ENCODE data around the gene SP110. TPM values are rescaled to one million over a fixed set of nuclear protein-coding genes. Genes with fewer than 3 reads are reported as not detected.

The SP110 gene
- total and polyA plus RNA-seq, 3 experiments from 2014 or later = 55.2 to 106 (median 57.9) TPM

GRCh38 chr2:230179907-230180306 is 39.9 kb downstream of the SP110 start:
- H3K4me3 Mint-ChIP-seq = no peak overlapping the region
- Histone ChIP-seq H3K27ac (ENCODE audit: low read depth, low read length) (no peak overlapping the region), H3K9me3 (ENCODE audit: low read length) (no peaks in the 10 kb centered on the region), H3K36me3 (ENCODE audit: insufficient read depth, low read length) (peaks cover 50% of the 10 kb centered on the region), H3K4me1 (ENCODE audit: insufficient read depth, low read length) (no peaks in the 10 kb centered on the region), H3K4me3 (ENCODE audit: low read length) (no peak overlapping the region), H3K27me3 (ENCODE audit: insufficient read depth, low read length, poor library complexity, severe bottlenecking) (no peaks in the 10 kb centered on the region)
- no peaks in the 10 kb centered on the region for H3K9me3 Mint-ChIP-seq
- no peak for DNase-seq
- H3K4me1 Mint-ChIP-seq = peaks cover 0 to 2% (median 0%) of the 10 kb centered on the region in 3 donors
- H3K27me3 Mint-ChIP-seq = peaks cover 0 to 1% of the 10 kb centered on the region in 2 donors
- H3K27ac Mint-ChIP-seq = peak overlapping the region in 1 of 8 donors; percentile 61
- H3K36me3 Mint-ChIP-seq = peaks cover 31 to 99% (median 45%) of the 10 kb centered on the region in 3 donors
- ChIA-PET CTCF (no interaction called here), POLR2A (no interaction called here)

- H3K36me3 ChIP-seq (ENCODE audit: insufficient read depth, low read length) = peaks cover 50% of the 10 kb centered on the region
- CTCF ChIA-PET = interaction anchor here (1.2 to 1.4 kb wide), 2 partner anchors 19 to 112 kb away, joined by 3 read pairs; no protein-coding TSS in a partner anchor
- Mint-ChIP-seq H3K4me3 (no peak overlapping the region), H3K27me3 (no peaks in the 10 kb centered on the region), H3K4me1 (peaks cover 0 to 2% (median 0%) of the 10 kb centered on the region in 3 donors), H3K27ac (peak overlapping the region in 6 of 8 donors; percentile 6 to 92 (median 76)), H3K36me3 (peaks cover 28 to 99% (median 50%) of the 10 kb centered on the region in 3 donors), H3K9me3 (no peaks in the 10 kb centered on the region)
- H3K27ac ChIP-seq (ENCODE audit: low read depth, low read length) = no peak overlapping the region
- POLR2A ChIA-PET = no interaction called here
- H3K4me3 ChIP-seq (ENCODE audit: low read length) = no peak overlapping the region
- H3K27me3 ChIP-seq (ENCODE audit: insufficient read depth, low read length, poor library complexity, severe bottlenecking) = no peaks in the 10 kb centered on the region
- no peaks in the 10 kb centered on the region for H3K9me3 ChIP-seq (ENCODE audit: low read length)
- no peaks in the 10 kb centered on the region for H3K4me1 ChIP-seq (ENCODE audit: insufficient read depth, low read length)
- no peak for DNase-seq
These were observed 41.0 kb downstream of the SP110 start for GRCh38 chr2:230178546-230179485.

GRCh38 chr2:230176996-230177395 is 42.8 kb downstream of the SP110 start:
- no peak for DNase-seq
- Mint-ChIP-seq H3K9me3 (no peaks in the 10 kb centered on the region), H3K4me1 (peaks cover 0 to 2% (median 0%) of the 10 kb centered on the region in 3 donors), H3K36me3 (peaks cover 14 to 99% (median 42%) of the 10 kb centered on the region in 3 donors), H3K4me3 (no peak overlapping the region), H3K27ac (peak overlapping the region in 5 of 8 donors; percentile 3 to 37 (median 14)), H3K27me3 (no peaks in the 10 kb centered on the region)
- Histone ChIP-seq H3K27ac (ENCODE audit: low read depth, low read length) (no peak overlapping the region), H3K4me3 (ENCODE audit: low read length) (no peak overlapping the region), H3K4me1 (ENCODE audit: insufficient read depth, low read length) (no peaks in the 10 kb centered on the region), H3K36me3 (ENCODE audit: insufficient read depth, low read length) (peaks cover 47% of the 10 kb centered on the region), H3K27me3 (ENCODE audit: insufficient read depth, low read length, poor library complexity, severe bottlenecking) (no peaks in the 10 kb centered on the region), H3K9me3 (ENCODE audit: low read length) (no peaks in the 10 kb centered on the region)
- ChIA-PET CTCF (no interaction called here), POLR2A (no interaction called here)

GRCh38 chr2:230174466-230174865 is 45.3 kb downstream of the SP110 start:
- CTCF ChIA-PET = no interaction called here
- Mint-ChIP-seq H3K27ac (peak overlapping the region in 2 of 8 donors; percentile 60 to 65), H3K27me3 (no peaks in the 10 kb centered on the region)

GRCh38 chr2:230172852-230173251 is 46.9 kb downstream of the SP110 start:
- CTCF ChIA-PET = no interaction called here
- Mint-ChIP-seq H3K36me3 (peaks cover 0 to 98% (median 35%) of the 10 kb centered on the region in 3 donors), H3K4me1 (peaks cover 0 to 6% (median 4%) of the 10 kb centered on the region in 3 donors), H3K4me3 (no peak overlapping the region), H3K27me3 (no peaks in the 10 kb centered on the region), H3K9me3 (peaks cover 0 to 1% (median 0%) of the 10 kb centered on the region in 5 donors), H3K27ac (peak overlapping the region in 2 of 8 donors; percentile 6 to 27)
- POLR2A ChIA-PET = no interaction called here
- Histone ChIP-seq H3K9me3 (ENCODE audit: low read length) (no peaks in the 10 kb centered on the region), H3K4me3 (ENCODE audit: low read length) (no peak overlapping the region), H3K36me3 (ENCODE audit: insufficient read depth, low read length) (peaks cover 32% of the 10 kb centered on the region), H3K27ac (ENCODE audit: low read depth, low read length) (no peak overlapping the region), H3K4me1 (ENCODE audit: insufficient read depth, low read length) (peaks cover 7% of the 10 kb centered on the region), H3K27me3 (ENCODE audit: insufficient read depth, low read length, poor library complexity, severe bottlenecking) (no peaks in the 10 kb centered on the region)
- no peak for DNase-seq

More at GRCh38 chr2:230174466-230174865, 45.3 kb downstream of the SP110 start:
- Mint-ChIP-seq H3K4me1 (peaks cover 0 to 6% (median 6%) of the 10 kb centered on the region in 3 donors), H3K36me3 (peaks cover 0 to 99% (median 36%) of the 10 kb centered on the region in 3 donors), H3K4me3 (no peak overlapping the region), H3K9me3 (no peaks in the 10 kb centered on the region)
- H3K36me3 ChIP-seq (ENCODE audit: insufficient read depth, low read length) = peaks cover 29% of the 10 kb centered on the region
- no peak overlapping the region for H3K27ac ChIP-seq (ENCODE audit: low read depth, low read length)
- POLR2A ChIA-PET = no interaction called here
- no peak overlapping the region for H3K4me3 ChIP-seq (ENCODE audit: low read length)
- peaks cover 7% of the 10 kb centered on the region for H3K4me1 ChIP-seq (ENCODE audit: insufficient read depth, low read length)
- no peak for DNase-seq
- H3K27me3 ChIP-seq (ENCODE audit: insufficient read depth, low read length, poor library complexity, severe bottlenecking) = no peaks in the 10 kb centered on the region
- no peaks in the 10 kb centered on the region for H3K9me3 ChIP-seq (ENCODE audit: low read length)

- DNase-seq = no peak
- Mint-ChIP-seq H3K4me1 (peaks cover 0 to 6% (median 4%) of the 10 kb centered on the region in 3 donors), H3K36me3 (peaks cover 5 to 98% (median 35%) of the 10 kb centered on the region in 3 donors), H3K27ac (peak overlapping the region in 1 of 8 donors; percentile 47), H3K4me3 (no peak overlapping the region), H3K9me3 (peaks cover 0 to 1% (median 0%) of the 10 kb centered on the region in 5 donors), H3K27me3 (no peaks in the 10 kb centered on the region)
- Histone ChIP-seq H3K27ac (ENCODE audit: low read depth, low read length) (no peak overlapping the region), H3K36me3 (ENCODE audit: insufficient read depth, low read length) (peaks cover 30% of the 10 kb centered on the region), H3K27me3 (ENCODE audit: insufficient read depth, low read length, poor library complexity, severe bottlenecking) (no peaks in the 10 kb centered on the region), H3K4me3 (ENCODE audit: low read length) (no peak overlapping the region), H3K4me1 (ENCODE audit: insufficient read depth, low read length) (peaks cover 7% of the 10 kb centered on the region), H3K9me3 (ENCODE audit: low read length) (no peaks in the 10 kb centered on the region)
- ChIA-PET CTCF (interaction anchor here (1.5 kb wide), 1 partner anchor 12 kb away, joined by 4 read pairs; no protein-coding TSS in a partner anchor), POLR2A (no interaction called here)
These were observed 47.6 kb downstream of the SP110 start for GRCh38 chr2:230172156-230172555.

GRCh38 chr2:230170532-230170931 is 49.3 kb downstream of the SP110 start:
- Mint-ChIP-seq H3K36me3 (peaks cover 5 to 89% (median 35%) of the 10 kb centered on the region in 3 donors), H3K9me3 (peaks cover 0 to 1% (median 0%) of the 10 kb centered on the region in 5 donors), H3K4me1 (peaks cover 0 to 6% (median 4%) of the 10 kb centered on the region in 3 donors), H3K27ac (peak overlapping the region in 7 of 8 donors; percentile 70 to 96 (median 87)), H3K27me3 (no peaks in the 10 kb centered on the region), H3K4me3 (peak overlapping the region in 1 of 7 donors; percentile 35)
- ChIA-PET POLR2A (no interaction called here), CTCF (interaction anchor here (1.1 to 1.5 kb wide), 2 partner anchors 10 to 11 kb away, joined by 4 to 7 read pairs; no protein-coding TSS in a partner anchor)
- DNase-seq = peak in 2 of 5 donors; percentile 30 to 36
- no peaks in the 10 kb centered on the region for H3K9me3 ChIP-seq (ENCODE audit: low read length)
- H3K4me1 ChIP-seq (ENCODE audit: insufficient read depth, low read length) = peaks cover 7% of the 10 kb centered on the region
- H3K27me3 ChIP-seq (ENCODE audit: insufficient read depth, low read length, poor library complexity, severe bottlenecking) = no peaks in the 10 kb centered on the region
- peaks cover 29% of the 10 kb centered on the region for H3K36me3 ChIP-seq (ENCODE audit: insufficient read depth, low read length)
- H3K4me3 ChIP-seq (ENCODE audit: low read length) = no peak overlapping the region
- H3K27ac ChIP-seq (ENCODE audit: low read depth, low read length) = no peak overlapping the region
